Measurements from ENCODE around the gene AKT1S1.
A peak's percentile ranks its signal among the peaks of the same experiment; 100 is the strongest.
"Not testable (repeated sequence)": the region's sequence is repeated elsewhere in the genome, so short reads cannot be mapped to it uniquely, and the experiment has no call there.

Gene AKT1S1

GRCh38 chr19:49877020-49877878 is at the start of gene AKT1S1, which contains the start of gene TBC1D17:
AKT1S1 (minus strand) TSS chr19:49877355; CDS start chr19:49873295, 4,060 bp downstream.
TBC1D17 (plus strand) TSS chr19:49877702; CDS start chr19:49877724, 22 bp downstream.
- DNase-seq: peak; percentile 100

GRCh38 chr19:49926515-49926914 is 49.4 kb upstream of the AKT1S1 start:
- no peak for DNase-seq

GRCh38 chr19:49925486-49925885 is 48.3 kb upstream of the AKT1S1 start:
- no peak for DNase-seq

GRCh38 chr19:49924881-49925210 is 47.7 kb upstream of the AKT1S1 start:
- DNase-seq: not testable (repeated sequence)

- DNase-seq: no peak
Measured at GRCh38 chr19:49924004-49924880, 47.1 kb upstream of the AKT1S1 start.

GRCh38 chr19:49923055-49924003 is 46.2 kb upstream of the AKT1S1 start:
- no peak for DNase-seq

GRCh38 chr19:49921871-49922795 is 45.0 kb upstream of the AKT1S1 start:
- DNase-seq: no peak

GRCh38 chr19:49920624-49921363 is 43.6 kb upstream of the AKT1S1 start:
- no peak for DNase-seq

- DNase-seq: no peak
Measured at GRCh38 chr19:49918089-49918488, 40.9 kb upstream of the AKT1S1 start.

GRCh38 chr19:49916839-49917733 is 39.9 kb upstream of the AKT1S1 start:
- DNase-seq: no peak

GRCh38 chr19:49915271-49915670 is 38.1 kb upstream of the AKT1S1 start:
- DNase-seq: no peak

GRCh38 chr19:49913720-49914119 is 36.6 kb upstream of the AKT1S1 start:
- no peak for DNase-seq

GRCh38 chr19:49912965-49913685 is 36.0 kb upstream of the AKT1S1 start:
- no peak for DNase-seq

- DNase-seq: no peak
Measured at GRCh38 chr19:49911381-49912145, 34.4 kb upstream of the AKT1S1 start.

- no peak for DNase-seq
Measured at GRCh38 chr19:49910179-49910578, 33.0 kb upstream of the AKT1S1 start.

- DNase-seq: no peak
Measured at GRCh38 chr19:49908480-49909420, 31.6 kb upstream of the AKT1S1 start.

Data from NCI-H510A treated with DMSO at 0.1 percent for 48 hours (cell line).